HG03354 (cell line): ENCODE data around the gene CDH16.
"Not testable (repeated sequence)": the region's sequence is repeated elsewhere in the genome, so short reads cannot be mapped to it uniquely, and the experiment has no call there.

Experiments used
- ATAC-seq: cut with Tn5 transposase; IDR thresholded peaks from one replicate; pipeline ENCODE4 v1.9.1; 2021; ENCODE audit warnings: mild to moderate bottlenecking; ENCODE audit not compliant: unreplicated experiment, poor library complexity, severe bottlenecking

CDH16 gene

GRCh38 chr16:66948134-66948836 is 29.6 kb upstream of the CDH16 start:
- no peak for ATAC-seq

DNA sequence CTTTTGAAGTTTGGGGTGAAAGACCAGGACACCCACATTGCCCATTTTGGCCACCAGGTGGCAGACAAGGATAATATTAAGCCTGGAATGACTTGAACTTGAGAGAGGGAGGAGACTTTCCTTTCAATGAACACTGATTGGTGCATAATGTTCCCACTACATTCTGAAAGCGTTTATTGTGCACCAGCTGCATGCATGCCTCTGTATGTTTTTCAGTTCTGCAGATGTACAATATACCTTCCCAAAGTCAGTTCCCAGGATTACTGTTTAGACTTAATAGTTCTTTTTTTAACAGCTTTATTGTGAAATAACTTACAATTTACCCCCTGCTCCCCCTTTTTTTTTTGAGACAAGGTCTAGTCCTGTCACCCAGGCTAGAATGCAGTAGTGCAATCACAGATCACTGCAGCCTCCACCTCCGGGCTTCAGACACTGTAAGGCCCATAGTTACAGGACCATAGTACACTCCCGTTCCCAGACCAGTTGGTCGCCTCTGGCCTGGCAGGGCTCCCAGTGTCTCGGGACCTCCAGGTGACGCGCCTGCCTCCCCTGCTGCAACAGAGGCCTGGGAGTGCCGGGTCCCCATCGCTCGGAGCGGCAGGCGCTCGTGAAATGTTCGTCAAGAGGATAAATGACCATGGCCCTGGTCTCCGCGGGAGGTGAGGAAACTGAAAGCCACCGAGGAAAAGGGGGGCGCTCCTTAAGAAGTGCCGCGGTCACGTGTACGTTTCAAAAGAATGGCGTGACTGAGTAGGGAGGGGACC is 28.8 kb upstream of the CDH16 start:
- peak; percentile 81 for ATAC-seq

DNA sequence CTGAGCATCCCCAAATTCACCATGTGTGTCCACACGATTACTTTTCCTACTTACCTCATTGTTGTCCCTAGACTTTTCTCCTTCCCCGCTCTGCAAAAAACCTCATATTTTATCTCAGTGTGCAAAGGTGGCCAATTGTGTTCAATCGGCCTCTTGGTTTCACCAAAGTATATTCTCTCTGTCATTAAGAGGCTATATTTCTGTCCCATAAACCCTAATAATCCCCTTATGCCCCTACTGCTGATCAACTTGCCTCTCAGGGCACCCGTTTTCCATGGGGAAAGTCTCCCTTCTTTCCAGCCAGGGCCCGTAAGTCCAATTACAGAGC is 28.3 kb upstream of the CDH16 start:
- ATAC-seq = no peak

- ATAC-seq = no peak
These were observed 27.9 kb upstream of the CDH16 start for GRCh38 chr16:66946541-66946940.

- ATAC-seq = no peak
These were observed 27.3 kb upstream of the CDH16 start for GRCh38 chr16:66945939-66946338.

- not testable (repeated sequence) for ATAC-seq
These were observed 26.3 kb upstream of the CDH16 start for GRCh38 chr16:66944971-66945370.

DNA sequence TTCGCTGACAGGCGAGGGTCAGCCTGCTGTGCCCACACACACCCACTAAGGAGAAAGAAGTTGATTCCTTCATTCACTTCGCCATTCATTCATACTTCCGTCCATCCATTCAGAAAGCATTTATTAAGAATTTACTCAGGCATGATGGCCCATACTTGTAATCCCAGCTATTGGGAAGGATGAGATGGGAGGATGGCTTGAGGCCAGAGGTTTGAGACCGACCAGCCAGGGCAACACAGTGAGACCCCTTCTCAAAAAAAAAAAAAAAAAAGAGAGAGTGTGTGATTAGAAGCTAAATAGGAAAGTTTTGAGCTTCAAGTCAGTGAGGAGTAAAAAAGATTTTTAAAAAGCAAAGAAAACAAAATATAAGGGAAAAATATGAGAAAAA is 25.4 kb upstream of the CDH16 start:
- no peak for ATAC-seq

DNA sequence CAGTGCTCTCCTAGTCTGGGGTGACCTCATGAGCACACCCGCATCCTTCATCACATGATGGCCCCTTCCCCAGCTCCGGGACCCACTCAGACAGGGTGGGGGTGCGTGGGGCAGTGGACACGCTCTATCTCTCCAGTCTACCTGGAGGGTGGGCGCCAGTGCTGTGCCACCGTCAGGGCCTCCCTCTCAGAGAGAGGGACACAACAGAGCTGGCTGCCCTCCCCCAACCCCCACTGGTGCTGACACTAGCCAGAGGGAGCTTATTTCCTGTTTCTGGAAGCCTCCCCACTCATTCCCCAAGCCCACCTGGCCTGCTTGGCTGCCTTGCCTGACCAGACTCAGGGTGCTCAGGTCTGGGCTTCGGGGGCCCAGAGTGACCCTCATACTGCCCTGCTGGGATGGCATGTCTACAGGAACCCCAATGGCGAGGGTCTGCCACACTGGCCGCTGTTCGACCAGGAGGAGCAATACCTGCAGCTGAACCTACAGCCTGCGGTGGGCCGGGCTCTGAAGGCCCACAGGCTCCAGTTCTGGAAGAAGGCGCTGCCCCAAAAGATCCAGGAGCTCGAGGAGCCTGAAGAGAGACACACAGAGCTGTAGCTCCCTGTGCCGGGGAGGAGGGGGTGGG is 24.9 kb upstream of the CDH16 start:
- ATAC-seq = no peak

DNA sequence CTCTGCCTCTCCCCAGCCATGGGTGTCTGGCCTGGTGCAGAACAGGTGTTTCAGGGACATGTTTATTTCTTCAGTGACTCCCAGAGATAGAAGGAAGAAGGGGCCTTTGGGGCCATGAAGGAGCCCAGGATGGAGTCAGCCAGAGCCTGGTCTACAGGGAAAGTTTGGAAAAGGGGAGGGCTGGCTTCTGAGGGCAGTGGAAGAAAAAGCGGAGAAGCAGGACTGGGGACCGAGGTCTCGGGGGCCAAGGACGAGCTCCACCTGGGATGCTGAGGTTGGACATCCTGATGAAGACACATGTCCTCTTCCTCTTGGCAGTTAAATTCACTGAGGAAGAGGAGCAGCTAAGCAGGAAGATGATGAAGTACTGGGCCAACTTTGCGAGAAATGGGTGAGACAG is 24.3 kb upstream of the CDH16 start:
- no peak for ATAC-seq

- no peak for ATAC-seq
These were observed 21.6 kb upstream of the CDH16 start for GRCh38 chr16:66940236-66940635.

- no peak for ATAC-seq
These were observed 20.7 kb upstream of the CDH16 start for GRCh38 chr16:66939366-66939765.

GRCh38 chr16:66937725-66938337 is 19.1 kb upstream of the CDH16 start:
- ATAC-seq = no peak

DNA sequence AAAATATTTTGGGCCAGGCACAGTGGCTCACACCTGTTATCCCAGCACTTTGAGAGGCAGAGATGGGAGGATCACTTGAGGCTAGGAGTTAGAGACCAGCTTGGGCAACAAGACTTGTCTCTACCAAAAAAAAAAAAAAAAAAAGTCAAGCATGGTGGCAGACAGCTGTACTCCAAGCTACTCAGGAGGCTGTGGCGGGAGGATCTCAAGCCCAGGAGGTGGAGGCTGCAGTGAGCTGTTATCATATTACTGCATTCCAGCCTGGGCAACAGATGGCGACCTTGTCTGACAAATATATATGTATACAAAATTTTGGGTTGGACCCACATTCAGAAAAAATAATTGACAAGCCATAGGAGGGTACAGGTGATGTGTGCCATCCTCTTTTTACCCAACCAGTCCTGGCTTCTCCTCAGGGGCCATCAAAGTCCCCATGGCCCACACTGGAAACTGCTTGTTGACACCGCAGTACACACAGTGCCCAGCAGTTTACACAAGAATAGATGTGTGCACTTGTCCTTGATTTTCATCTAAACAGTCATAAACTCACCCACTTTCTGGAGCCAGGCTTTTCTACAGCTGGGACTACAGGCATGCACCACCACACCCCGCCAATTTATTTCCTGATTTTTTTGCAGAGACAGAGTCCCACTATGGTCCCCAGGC is 18.3 kb upstream of the CDH16 start:
- no peak for ATAC-seq

GRCh38 chr16:66936462-66936861 is 17.8 kb upstream of the CDH16 start:
- ATAC-seq = no peak

DNA sequence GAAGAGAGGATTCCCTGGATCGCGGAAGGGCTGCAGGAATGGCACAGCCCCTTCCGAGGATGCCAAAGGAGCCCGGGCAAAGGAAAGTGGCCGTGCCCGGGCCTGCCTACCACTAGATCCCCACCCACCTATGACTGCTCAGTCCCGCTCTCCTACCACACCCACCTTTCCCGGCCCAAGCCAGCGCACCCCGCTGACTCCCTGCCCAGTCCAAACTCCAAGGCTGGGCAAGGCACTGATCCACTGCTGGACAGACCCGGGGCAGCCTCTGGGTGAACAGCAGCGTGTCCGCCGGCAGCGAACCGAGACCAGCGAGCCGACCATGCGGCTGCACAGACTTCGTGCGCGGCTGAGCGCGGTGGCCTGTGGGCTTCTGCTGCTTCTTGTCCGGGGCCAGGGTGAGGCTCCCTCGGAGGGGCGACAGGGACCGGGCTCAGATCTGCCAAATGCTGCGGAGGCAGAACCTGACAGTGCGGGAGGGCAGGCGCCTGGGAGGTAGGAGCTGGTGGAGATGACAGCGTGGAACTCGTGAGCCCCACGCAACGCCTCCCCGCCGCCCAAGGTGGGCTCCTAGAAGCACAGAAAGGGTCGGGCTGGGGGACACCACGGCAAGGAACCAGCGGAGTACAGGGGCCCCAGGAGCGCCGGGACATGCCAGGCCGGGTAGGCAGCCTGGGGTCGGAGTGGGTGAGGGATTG is 16.8 kb upstream of the CDH16 start, which contains the start of gene CES2:
Gene CES2 (plus strand): TSS at position 203 of the 698 bp plus-strand sequence. CDS start 120 bp downstream, at position 323.
- no peak for ATAC-seq

DNA sequence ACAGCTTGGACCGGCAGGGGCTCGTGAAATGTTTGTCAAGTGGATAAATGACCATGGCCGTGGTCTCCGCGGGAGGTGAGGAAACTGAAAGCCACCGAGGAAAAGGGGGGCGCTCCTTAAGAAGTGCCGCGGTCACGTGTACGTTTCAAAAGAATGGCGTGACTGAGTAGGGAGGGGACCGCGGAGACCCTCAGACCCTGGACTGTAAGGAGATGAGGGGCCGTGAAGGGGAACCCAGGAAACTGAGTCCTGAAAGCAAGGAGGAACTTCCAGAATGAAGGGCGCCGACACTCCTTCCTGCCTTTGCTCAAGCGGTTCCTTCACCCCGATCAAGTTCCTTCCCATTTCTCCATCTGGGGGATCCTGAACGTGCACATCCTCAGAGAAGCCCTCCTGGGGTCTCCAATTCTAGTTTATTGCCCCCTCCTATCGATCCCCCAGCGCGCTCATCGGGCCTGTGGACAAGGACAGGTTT is 16.2 kb upstream of the CDH16 start:
- not testable (repeated sequence) for ATAC-seq

GRCh38 chr16:66934138-66934838 is 15.6 kb upstream of the CDH16 start, which contains the start of gene CIAO2B:
TSS of gene CIAO2B (minus strand) at chr16:66934402. CDS start at chr16:66934364, 38 bp downstream.
- peak; percentile 78 for ATAC-seq

DNA sequence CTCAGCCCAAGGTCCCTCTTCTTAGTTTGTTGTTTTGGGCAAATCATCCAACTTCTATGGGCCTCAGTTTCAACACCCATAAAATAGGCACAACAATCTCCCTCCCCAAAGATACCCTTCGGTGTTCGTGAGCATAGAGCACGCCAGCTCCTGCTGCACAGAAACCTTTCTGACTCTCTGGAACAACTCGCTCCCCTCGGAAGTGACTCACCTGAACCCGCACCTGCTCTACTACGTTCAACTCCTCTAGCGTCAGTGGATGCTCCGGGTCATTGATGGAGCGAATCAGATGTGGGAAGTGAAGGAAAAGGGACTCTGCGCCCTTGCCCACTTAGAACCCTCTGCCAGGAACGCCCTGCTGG is 15.1 kb upstream of the CDH16 start:
- ATAC-seq = peak; percentile 21

DNA sequence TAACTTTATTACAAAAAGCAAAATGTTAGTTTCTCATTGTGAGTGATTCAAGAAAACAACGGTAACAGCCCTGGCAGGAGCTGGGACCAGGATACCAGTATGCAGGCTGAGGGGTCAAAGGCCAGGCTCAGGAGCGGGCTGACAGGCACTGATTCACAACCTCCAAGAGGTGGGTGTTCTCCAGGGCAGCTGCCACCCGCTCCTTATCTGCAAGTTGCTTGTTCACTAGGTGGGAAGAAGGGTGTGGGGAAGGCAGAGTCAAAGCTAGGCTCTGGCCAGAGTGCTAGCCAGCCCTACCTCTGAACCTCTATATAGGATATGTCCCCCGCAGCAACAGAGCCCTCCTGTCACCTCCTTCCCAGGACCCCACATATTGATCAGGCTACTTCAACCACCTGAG is 13.4 kb upstream of the CDH16 start:
- ATAC-seq = no peak
